Astrocyte (in vitro differentiated cells and primary cell): ENCODE measurements around the gene ARNT2. TPM values are rescaled to one million over a fixed set of nuclear protein-coding genes. Genes with fewer than 3 reads are reported as not detected.

Experiments
- DNase-seq: peaks from one replicate; pipeline ENCODE4 v3.0.0-alpha.2; 2010; ENCODE audit warnings: low read depth
- FAIRE-seq: peaks from 2 replicates; lab custom pipeline; 2011; peaks lifted over from hg19 to GRCh38; lab: Jason Lieb, UNC
- H2AFZ ChIP-seq: 2 replicates; pipeline ENCODE4 v1.6.0; 2012; ENCODE audit warnings: low read depth, low read length, inconsistent platforms
- H3K27ac ChIP-seq: 2 replicates; pipeline ENCODE4 v1.5.1; 2011; ENCODE audit warnings: low read depth, low read length, inconsistent platforms
- H3K27me3 ChIP-seq: 2 replicates; pipeline ENCODE4 v1.6.0; 2011; ENCODE audit warnings: low read length, inconsistent platforms; ENCODE audit not compliant: insufficient read depth
- H3K36me3 ChIP-seq: 2 replicates; pipeline ENCODE4 v1.5.1; 2011; ENCODE audit warnings: low read length, inconsistent platforms; ENCODE audit not compliant: insufficient read depth
- H3K4me1 ChIP-seq: 2 replicates; pipeline ENCODE4 v1.5.1; 2011; ENCODE audit warnings: low read length, inconsistent platforms; ENCODE audit not compliant: insufficient read depth
- H3K4me2 ChIP-seq: 2 replicates; pipeline ENCODE4 v1.6.0; 2012; ENCODE audit warnings: low read length, inconsistent platforms
- H3K4me3 ChIP-seq: 2 replicates; pipeline ENCODE4 v1.5.1; 2011; ENCODE audit warnings: low read depth, mild to moderate bottlenecking, low read length, inconsistent platforms; ENCODE audit not compliant: insufficient read depth
- H3K79me2 ChIP-seq: 2 replicates; pipeline ENCODE4 v1.6.0; 2012; ENCODE audit warnings: mild to moderate bottlenecking, low read length, inconsistent platforms; ENCODE audit not compliant: insufficient read depth
- H3K9ac ChIP-seq: 2 replicates; pipeline ENCODE4 v1.6.0; 2012; ENCODE audit warnings: mild to moderate bottlenecking, low read length, inconsistent platforms
- H3K9me3 ChIP-seq: 2 replicates; pipeline ENCODE4 v1.5.1; 2012; ENCODE audit warnings: low read depth, mild to moderate bottlenecking, low read length, inconsistent platforms; ENCODE audit not compliant: insufficient read depth
- H4K20me1 ChIP-seq: 2 replicates; pipeline ENCODE4 v1.6.0; 2012; ENCODE audit warnings: low read length, inconsistent platforms; ENCODE audit not compliant: insufficient read depth
- H3K27ac Mint-ChIP-seq: one replicate; pipeline ENCODE4 v1.8.0; 2021; ENCODE audit warnings: mild to moderate bottlenecking, mixed read lengths; ENCODE audit not compliant: unreplicated experiment
- H3K27me3 Mint-ChIP-seq: one replicate; pipeline ENCODE4 v1.8.0; 2021; ENCODE audit warnings: low read depth, mixed read lengths; ENCODE audit not compliant: unreplicated experiment
- H3K36me3 Mint-ChIP-seq: one replicate; pipeline ENCODE4 v1.8.0; 2021; ENCODE audit warnings: low read depth, mixed read lengths; ENCODE audit not compliant: unreplicated experiment
- H3K4me1 Mint-ChIP-seq: one replicate; pipeline ENCODE4 v1.8.0; 2021; ENCODE audit warnings: low read depth, mixed read lengths; ENCODE audit not compliant: unreplicated experiment
- H3K4me3 Mint-ChIP-seq: one replicate; pipeline ENCODE4 v1.8.0; 2021; ENCODE audit warnings: mild to moderate bottlenecking, moderate library complexity, mixed read lengths; ENCODE audit not compliant: unreplicated experiment
- H3K9me3 Mint-ChIP-seq: one replicate; pipeline ENCODE4 v1.8.0; 2021; ENCODE audit warnings: mild to moderate bottlenecking, mixed read lengths; ENCODE audit not compliant: unreplicated experiment
- CTCF ChIP-seq: IDR thresholded peaks from 2 replicates; pipeline ENCODE4 v1.5.1; 2011; ENCODE audit warnings: low read depth, mild to moderate bottlenecking, inconsistent platforms, low read length, moderate library complexity; ENCODE audit not compliant: insufficient read depth
- EZH2 ChIP-seq: IDR thresholded peaks from 2 replicates; pipeline ENCODE4 v1.6.1; 2012; ENCODE audit warnings: mild to moderate bottlenecking, low read length, inconsistent platforms; ENCODE audit not compliant: insufficient read depth
- total RNA-seq: library from RNA; stranded (reverse); gene quantifications from 2 replicates; pipeline ENCODE4 v1.2.1, GENCODE V29; 2021

The ARNT2 gene
- total RNA-seq, 1 donor from 2014 or later = 3.5 TPM

GRCh38 chr15:80500021-80500420 is 95.8 kb downstream of the ARNT2 start:
- Histone ChIP-seq H2AFZ (no peak overlapping the region), H3K9me3 (no peaks in the 10 kb centered on the region), H3K4me3 (no peak overlapping the region), H3K27me3 (no peaks in the 10 kb centered on the region), H3K79me2 (no peaks in the 10 kb centered on the region), H3K36me3 (no peaks in the 10 kb centered on the region), H4K20me1 (no peaks in the 10 kb centered on the region), H3K9ac (no peak overlapping the region), H3K4me1 (peaks cover 6% of the 10 kb centered on the region), H3K27ac (no peak overlapping the region), H3K4me2 (no peak overlapping the region)
- Mint-ChIP-seq H3K27ac (no peak overlapping the region), H3K4me3 (no peak overlapping the region), H3K4me1 (peaks cover 22% of the 10 kb centered on the region), H3K36me3 (peaks cover 1% of the 10 kb centered on the region), H3K27me3 (no peaks in the 10 kb centered on the region), H3K9me3 (peaks cover 5% of the 10 kb centered on the region)
- DNase-seq (no peak), FAIRE-seq (no peak)
- no peak for TF ChIP-seq CTCF
- TF ChIP-seq EZH2 = no peak

GRCh38 chr15:80501476-80501875 is 97.3 kb downstream of the ARNT2 start:
- Histone ChIP-seq H3K9me3 (no peaks in the 10 kb centered on the region), H3K27me3 (no peaks in the 10 kb centered on the region), H3K4me2 (no peak overlapping the region), H3K27ac (no peak overlapping the region), H3K9ac (no peak overlapping the region), H2AFZ (no peak overlapping the region), H3K36me3 (no peaks in the 10 kb centered on the region), H3K79me2 (no peaks in the 10 kb centered on the region), H3K4me3 (no peak overlapping the region), H3K4me1 (no peaks in the 10 kb centered on the region), H4K20me1 (no peaks in the 10 kb centered on the region)
- DNase-seq = no peak
- TF ChIP-seq EZH2 (no peak), CTCF (no peak)
- H3K27me3 Mint-ChIP-seq = no peaks in the 10 kb centered on the region
- no peak overlapping the region for H3K4me3 Mint-ChIP-seq
- H3K9me3 Mint-ChIP-seq = peaks cover 5% of the 10 kb centered on the region
- FAIRE-seq = no peak
- no peak overlapping the region for H3K27ac Mint-ChIP-seq
- peaks cover 1% of the 10 kb centered on the region for H3K36me3 Mint-ChIP-seq
- peaks cover 7% of the 10 kb centered on the region for H3K4me1 Mint-ChIP-seq

- no peak overlapping the region for H3K4me3 Mint-ChIP-seq
- DNase-seq (no peak), FAIRE-seq (no peak)
- peaks cover 8% of the 10 kb centered on the region for H3K4me1 ChIP-seq
- H3K36me3 ChIP-seq = no peaks in the 10 kb centered on the region
- no peaks in the 10 kb centered on the region for H3K79me2 ChIP-seq
- H3K27ac ChIP-seq = no peak overlapping the region
- no peak for TF ChIP-seq EZH2
- TF ChIP-seq CTCF = no peak
- no peaks in the 10 kb centered on the region for H3K27me3 ChIP-seq
- H2AFZ ChIP-seq = no peak overlapping the region
- no peaks in the 10 kb centered on the region for H3K27me3 Mint-ChIP-seq
- H3K9me3 Mint-ChIP-seq = peaks cover 5% of the 10 kb centered on the region
- no peaks in the 10 kb centered on the region for H3K9me3 ChIP-seq
- H3K4me3 ChIP-seq = no peak overlapping the region
- H3K4me1 Mint-ChIP-seq = peaks cover 6% of the 10 kb centered on the region
- H4K20me1 ChIP-seq = no peaks in the 10 kb centered on the region
- H3K36me3 Mint-ChIP-seq = peaks cover 1% of the 10 kb centered on the region
- no peak overlapping the region for H3K27ac Mint-ChIP-seq
- no peak overlapping the region for H3K4me2 ChIP-seq
- no peak overlapping the region for H3K9ac ChIP-seq
These were observed 98.6 kb downstream of the ARNT2 start for GRCh38 chr15:80502782-80503181.
